SJCRH30 (cell line): ENCODE data around the gene NCKIPSD. TPM values are rescaled to one million over a fixed set of nuclear protein-coding genes. Genes with fewer than 3 reads are reported as not detected.
A peak's percentile ranks its signal among the peaks of the same experiment; 100 is the strongest.
"Not testable (repeated sequence)": the region's sequence is repeated elsewhere in the genome, so short reads cannot be mapped to it uniquely, and the experiment has no call there.

Experiments used
- DNase-seq, 2 experiments: peaks; one replicate each; pipeline ENCODE4 v3.0.0-alpha.2; 2015 to 2020
- H3K27ac ChIP-seq: fragments of 250-450 bp; sonication (Bioruptor Pico); 2 replicates; pipeline ENCODE4 v1.5.1; 2020; ENCODE audit warnings: mild to moderate bottlenecking, moderate library complexity
- H3K27me3 ChIP-seq: fragments of 250-450 bp; sonication (Bioruptor Pico); 2 replicates; pipeline ENCODE4 v1.5.1; 2020; ENCODE audit warnings: mild to moderate bottlenecking, moderate library complexity
- H3K36me3 ChIP-seq: fragments of 250-450 bp; sonication (Bioruptor Pico); 2 replicates; pipeline ENCODE4 v1.5.1; 2020; ENCODE audit warnings: mild to moderate bottlenecking, moderate library complexity
- H3K4me1 ChIP-seq: fragments of 250-450 bp; sonication (Bioruptor Pico); 2 replicates; pipeline ENCODE4 v1.5.1; 2020; ENCODE audit warnings: mild to moderate bottlenecking, moderate library complexity
- H3K4me3 ChIP-seq: fragments of 250-450 bp; sonication (Bioruptor Pico); 2 replicates; pipeline ENCODE4 v1.5.1; 2020; ENCODE audit warnings: mild to moderate bottlenecking, moderate library complexity
- H3K9me3 ChIP-seq: fragments of 250-450 bp; sonication (Bioruptor Pico); replicated peaks from 2 replicates; pipeline ENCODE4 v1.5.1; 2020; ENCODE audit warnings: mild to moderate bottlenecking, moderate library complexity
- total RNA-seq: library from RNA; depleted of rRNA; stranded (reverse); fragments of >200 nt; shearing (Covaris generic); gene quantifications from 2 replicates; pipeline ENCODE4 v1.2.3, GENCODE V29; 2014; rRNA removed

The NCKIPSD gene
- 11.8 and 13.7 TPM in 2 replicates for total RNA-seq

DNA sequence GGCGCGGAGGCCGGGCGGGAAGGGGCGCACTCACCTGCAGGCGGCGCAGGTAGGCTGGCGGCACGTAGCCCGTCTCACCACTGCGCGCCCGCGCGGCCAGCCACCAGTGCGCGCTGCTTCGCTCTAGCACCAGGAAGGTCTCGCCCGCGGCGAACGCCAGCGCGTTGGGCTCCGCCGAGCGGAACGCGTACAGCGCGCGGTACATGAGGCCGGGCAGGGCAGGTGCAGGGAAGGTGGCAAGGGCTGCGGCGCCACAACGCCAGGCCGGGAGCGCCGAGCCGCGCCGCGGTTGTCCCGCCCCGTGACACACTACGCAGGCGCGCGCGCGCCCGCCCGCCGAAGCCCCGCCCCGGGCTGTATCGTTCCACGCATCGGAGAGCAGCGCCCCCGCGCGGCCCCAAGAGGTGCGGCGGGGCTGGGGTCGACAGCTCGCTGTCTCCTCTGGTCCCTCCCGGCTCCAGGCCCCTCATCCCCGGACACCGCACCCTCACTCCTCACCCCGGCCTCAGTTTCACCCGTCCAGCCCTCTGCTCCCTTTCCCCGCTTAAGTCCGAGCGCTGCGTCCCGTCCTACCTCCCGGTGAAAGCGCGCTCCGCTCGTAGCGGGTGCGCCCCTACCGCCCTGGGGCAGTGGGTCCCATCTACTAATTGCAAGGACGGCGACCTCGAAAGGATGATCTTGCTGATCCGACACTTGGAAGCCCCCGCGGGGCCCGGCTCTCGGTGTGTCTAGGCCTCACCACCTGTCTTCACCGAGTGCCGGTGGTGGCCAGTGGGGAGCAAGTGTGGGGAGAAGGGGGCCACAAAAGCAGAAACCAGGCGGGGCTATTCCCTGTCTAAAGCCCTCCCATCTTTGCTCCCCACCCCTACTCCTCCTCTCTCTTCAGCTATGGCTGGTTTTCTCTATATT lies at the start of gene NCKIPSD:
Gene NCKIPSD (minus strand): TSS at position 313 of the 909 bp plus-strand sequence. CDS start 108 bp downstream, at position 205.
- peak; percentile 83 to 88 for DNase-seq
- Histone ChIP-seq H3K9me3 (no peaks in the 10 kb centered on the region), H3K4me3 (peak within 1 kb of the TSS; percentile 100), H3K4me1 (peaks cover 16% of the 10 kb centered on the region), H3K27ac (peak within 1 kb of the TSS; percentile 44; the same call in 1 of the 2 replicates), H3K36me3 (peaks cover 29% of the 10 kb centered on the region), H3K27me3 (no peaks in the 10 kb centered on the region)

GRCh38 chr3:48735075-48735767 lies 49.5 kb upstream of the NCKIPSD start:
- not testable (repeated sequence) for H3K27ac ChIP-seq, H3K4me1 ChIP-seq, DNase-seq

DNA sequence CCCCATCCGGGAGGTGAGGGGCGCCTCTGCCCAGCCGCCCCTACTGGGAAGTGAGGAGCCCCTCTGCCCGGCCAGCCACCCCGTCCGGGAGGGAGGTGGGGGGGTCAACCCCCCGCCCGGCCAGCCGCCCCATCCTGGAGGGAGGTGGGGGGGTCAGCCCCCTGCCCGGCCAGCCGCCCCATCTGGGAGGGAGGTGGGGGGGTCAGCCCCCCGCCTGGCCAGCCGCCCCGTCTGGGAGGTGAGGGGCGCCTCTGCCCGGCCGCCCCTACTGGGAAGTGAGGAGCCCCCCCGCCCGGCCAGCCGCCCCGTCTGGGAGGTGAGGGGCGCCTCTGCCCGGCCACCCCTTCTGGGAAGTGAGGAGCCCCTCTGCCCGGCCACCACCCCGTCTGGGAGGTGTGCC lies 48.8 kb upstream of the NCKIPSD start:
- not testable (repeated sequence) for H3K4me3 ChIP-seq, H3K4me1 ChIP-seq, H3K9me3 ChIP-seq, H3K36me3 ChIP-seq, H3K27ac ChIP-seq, DNase-seq, H3K27me3 ChIP-seq

More at GRCh38 chr3:48735075-48735767, 49.5 kb upstream of the NCKIPSD start:
- H3K27me3 ChIP-seq, H3K4me3 ChIP-seq, H3K36me3 ChIP-seq, H3K9me3 ChIP-seq: not testable (repeated sequence)

- not testable (repeated sequence) for H3K27ac ChIP-seq, H3K4me3 ChIP-seq, H3K4me1 ChIP-seq, H3K9me3 ChIP-seq, DNase-seq, H3K27me3 ChIP-seq, H3K36me3 ChIP-seq
These were observed 48.2 kb upstream of the NCKIPSD start for GRCh38 chr3:48733752-48734518.

- Histone ChIP-seq H3K27ac (no peak overlapping the region), H3K9me3 (no peaks in the 10 kb centered on the region), H3K4me1 (no peaks in the 10 kb centered on the region), H3K36me3 (no peaks in the 10 kb centered on the region), H3K27me3 (no peaks in the 10 kb centered on the region), H3K4me3 (no peak overlapping the region)
- DNase-seq: no peak
These were observed 41.8 kb upstream of the NCKIPSD start for GRCh38 chr3:48727511-48727910.

DNA sequence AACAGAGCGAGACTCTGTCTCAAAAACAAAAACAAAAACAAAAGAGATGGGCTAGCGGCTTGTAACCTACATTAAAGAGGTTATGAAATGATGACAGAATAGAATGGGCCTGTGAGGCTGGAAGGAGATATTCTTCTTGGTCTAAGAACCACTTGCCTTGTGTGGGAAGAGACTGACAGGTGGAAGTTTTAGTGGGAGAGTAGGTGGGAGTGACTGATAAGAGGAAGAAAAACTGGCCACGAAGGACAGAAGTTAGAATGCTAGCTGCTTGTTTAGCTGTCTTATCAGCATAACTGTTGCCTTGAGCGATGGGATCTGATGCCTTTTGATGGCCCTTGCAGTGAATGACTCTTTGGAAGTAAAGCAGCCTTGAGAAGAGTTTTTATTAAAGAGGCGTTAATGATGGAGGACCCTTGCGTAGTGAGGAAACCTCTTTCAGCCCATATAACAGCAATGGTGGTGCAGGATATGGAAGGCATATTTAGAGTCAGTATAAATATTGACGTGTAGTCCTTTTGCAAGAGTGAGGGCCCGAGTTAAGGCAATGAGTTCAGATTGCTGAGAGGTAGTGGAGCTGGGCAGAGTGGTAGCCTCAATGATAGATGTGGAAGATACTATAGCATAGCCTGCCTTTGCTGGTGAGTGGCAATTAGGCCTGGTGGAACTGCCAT lies 39.6 kb upstream of the NCKIPSD start:
- H3K4me3 ChIP-seq, DNase-seq, H3K9me3 ChIP-seq, H3K27me3 ChIP-seq, H3K27ac ChIP-seq, H3K4me1 ChIP-seq, H3K36me3 ChIP-seq: not testable (repeated sequence)

DNA sequence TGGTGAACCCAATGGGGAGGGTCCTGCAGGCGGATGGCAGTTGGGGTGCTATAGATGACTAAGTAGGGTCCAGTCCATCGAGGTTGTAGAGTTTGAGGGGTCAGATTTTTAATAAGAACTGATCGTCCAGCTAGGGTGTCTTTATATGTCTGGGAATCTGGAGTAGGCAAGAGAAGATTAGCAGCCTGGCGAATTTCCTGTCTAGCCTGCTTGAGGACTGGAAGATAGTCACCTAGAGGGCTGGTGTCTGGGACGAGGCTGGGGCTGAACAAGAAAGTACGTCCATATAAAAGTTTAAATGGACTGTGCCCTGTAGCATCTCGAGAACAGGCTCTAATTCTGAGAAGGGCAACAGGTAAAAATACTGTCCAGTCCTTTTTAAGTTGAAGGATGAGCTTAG lies 38.0 kb upstream of the NCKIPSD start:
- H3K27me3 ChIP-seq: no peaks in the 10 kb centered on the region
- H3K4me3 ChIP-seq: no peak overlapping the region

DNA sequence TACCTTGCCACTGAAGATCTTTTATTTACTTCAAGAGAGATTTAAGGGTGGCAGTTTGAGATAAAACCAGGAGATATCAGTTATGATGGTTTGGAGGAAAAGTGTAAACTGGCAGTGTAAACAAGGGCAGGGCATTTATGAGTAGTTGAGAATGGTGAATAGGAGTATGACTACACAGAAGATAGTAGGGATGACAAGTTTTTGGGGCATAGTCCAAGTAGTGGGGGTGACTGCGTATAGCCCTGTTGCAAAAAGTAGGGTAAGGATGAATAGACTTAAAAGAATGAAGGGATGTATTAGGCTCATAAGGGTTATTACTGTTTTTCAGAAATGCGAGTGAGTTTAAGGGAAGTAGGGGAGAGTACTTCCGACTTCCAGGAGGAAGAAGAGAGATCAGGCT lies 37.6 kb upstream of the NCKIPSD start:
- H3K4me1 ChIP-seq, DNase-seq: not testable (repeated sequence)

More for the DNA sequence above, 38.0 kb upstream of the NCKIPSD start:
- Histone ChIP-seq H3K4me1 (no peaks in the 10 kb centered on the region), H3K27ac (no peak overlapping the region), H3K9me3 (no peaks in the 10 kb centered on the region), H3K36me3 (no peaks in the 10 kb centered on the region)
- DNase-seq: no peak

DNA sequence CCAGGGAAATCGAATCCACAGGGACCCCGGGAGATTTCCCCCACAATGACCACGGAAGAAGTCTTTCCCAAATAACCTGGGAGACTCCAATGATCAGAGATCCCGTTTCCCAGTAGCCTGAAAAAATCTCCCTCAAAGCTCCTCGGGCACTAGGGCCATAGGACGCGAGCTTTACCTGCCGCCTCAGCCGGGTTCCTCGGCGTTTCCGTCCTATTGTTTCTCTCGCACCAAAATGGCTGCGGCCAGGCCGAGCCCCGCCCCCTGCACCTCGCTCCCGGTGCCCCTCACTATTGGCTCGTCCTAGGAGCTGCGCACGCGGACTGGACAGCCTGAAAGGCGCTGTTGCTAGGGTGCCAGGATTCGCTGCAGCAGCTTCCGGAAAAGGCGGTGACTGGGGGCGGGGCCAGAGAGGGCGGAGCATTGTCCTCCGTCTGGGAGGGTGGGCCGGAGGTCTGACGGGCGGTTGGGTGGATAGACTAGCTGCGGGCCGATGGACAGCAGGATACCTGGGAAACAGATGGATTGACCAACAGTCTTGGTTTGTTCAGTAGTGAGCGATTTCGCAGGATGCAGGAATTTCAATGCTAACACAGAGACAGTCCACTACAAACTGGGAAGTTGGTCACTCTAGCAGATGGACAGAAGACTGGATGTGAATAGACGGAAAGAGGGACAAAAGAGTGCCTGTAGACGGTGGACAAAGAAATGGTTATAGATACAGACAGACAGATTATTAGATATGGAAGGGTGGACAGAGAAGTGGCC lies 31.4 kb upstream of the NCKIPSD start, which contains the start of gene IP6K2:
Gene IP6K2 (minus strand): TSS at position 240 of the 765 bp plus-strand sequence. CDS start 21,930 bp downstream, outside the sequence.
- H3K27me3 ChIP-seq: no peaks in the 10 kb centered on the region
- DNase-seq: peak; percentile 98
- no peaks in the 10 kb centered on the region for H3K9me3 ChIP-seq
- H3K4me1 ChIP-seq: peaks cover 3% of the 10 kb centered on the region
- H3K36me3 ChIP-seq: peaks cover 27% of the 10 kb centered on the region
- peak within 1 kb of the TSS; percentile 88 for H3K4me3 ChIP-seq
- H3K27ac ChIP-seq: peak within 1 kb of the TSS; percentile 83

More for the DNA sequence above, 37.6 kb upstream of the NCKIPSD start:
- H3K27me3 ChIP-seq, H3K4me3 ChIP-seq, H3K36me3 ChIP-seq, H3K9me3 ChIP-seq, H3K27ac ChIP-seq: not testable (repeated sequence)

GRCh38 chr3:48716508-48716981 lies 30.8 kb upstream of the NCKIPSD start:
- H3K9me3 ChIP-seq: no peaks in the 10 kb centered on the region
- H3K27ac ChIP-seq: peak overlapping the region; percentile 83
- peak in 1 of 2 experiments; percentile 25 for DNase-seq
- H3K4me1 ChIP-seq: peaks cover 3% of the 10 kb centered on the region
- no peaks in the 10 kb centered on the region for H3K27me3 ChIP-seq
- H3K4me3 ChIP-seq: peak overlapping the region; percentile 88
- peaks cover 31% of the 10 kb centered on the region for H3K36me3 ChIP-seq

DNA sequence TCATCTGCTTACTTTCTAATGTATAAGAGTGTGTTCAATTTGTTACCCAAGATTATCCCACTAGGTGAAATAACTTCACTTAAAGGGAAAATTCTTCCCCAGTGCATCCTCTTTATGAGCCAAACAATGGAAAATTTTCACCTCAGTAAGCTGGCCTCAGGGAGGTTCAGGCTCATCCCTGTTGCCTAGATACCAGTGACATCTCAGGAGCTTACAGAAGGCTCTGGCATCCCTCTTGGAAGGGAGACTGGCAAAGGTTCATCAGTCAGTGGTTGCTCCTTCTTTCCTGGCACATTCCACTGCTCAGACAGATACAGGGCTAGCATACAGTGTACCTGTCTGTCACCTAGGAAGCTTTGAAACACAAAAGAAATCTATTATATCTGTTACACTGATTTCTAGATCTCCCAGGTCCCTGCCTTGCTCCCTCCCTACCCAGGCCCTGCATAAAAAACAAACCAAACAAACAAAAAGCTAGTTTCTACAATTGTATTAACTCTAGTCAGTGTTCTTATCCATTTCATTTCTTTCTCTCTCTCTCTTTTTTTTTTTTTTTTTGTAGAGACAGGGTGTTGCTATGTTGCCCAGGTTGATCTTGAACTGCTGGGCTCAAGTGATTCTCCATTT lies 29.6 kb upstream of the NCKIPSD start:
- peaks cover 36% of the 10 kb centered on the region for H3K36me3 ChIP-seq
- no peaks in the 10 kb centered on the region for H3K9me3 ChIP-seq
- no peaks in the 10 kb centered on the region for H3K27me3 ChIP-seq
- H3K4me1 ChIP-seq: peaks cover 3% of the 10 kb centered on the region
- H3K27ac ChIP-seq: no peak overlapping the region
- DNase-seq: no peak
- no peak overlapping the region; the same call in 1 of the 2 replicates for H3K4me3 ChIP-seq

DNA sequence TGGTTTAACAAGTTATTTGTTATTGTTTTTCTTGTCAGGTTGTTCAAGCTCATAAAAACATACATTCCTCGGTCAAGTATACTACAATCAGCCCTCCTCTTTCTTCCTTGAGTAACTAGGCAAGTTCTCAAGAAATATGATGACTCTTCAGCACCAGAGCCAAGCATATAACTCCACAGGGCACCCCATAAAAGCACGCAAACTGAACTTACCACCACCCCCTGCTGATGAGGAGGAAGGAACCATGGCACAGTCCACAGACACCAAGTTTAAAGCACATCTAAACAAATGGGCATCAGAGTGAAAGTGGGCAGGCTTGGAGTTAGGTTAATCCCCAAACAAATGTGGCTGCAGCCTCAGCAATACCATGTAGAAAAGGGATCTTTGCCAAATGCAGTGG lies 26.0 kb upstream of the NCKIPSD start:
- peaks cover 47% of the 10 kb centered on the region for H3K36me3 ChIP-seq
- no peaks in the 10 kb centered on the region for H3K9me3 ChIP-seq
- no peaks in the 10 kb centered on the region for H3K4me1 ChIP-seq
- H3K27me3 ChIP-seq: no peaks in the 10 kb centered on the region
- no peak overlapping the region for H3K4me3 ChIP-seq
- no peak for DNase-seq
- H3K27ac ChIP-seq: no peak overlapping the region

GRCh38 chr3:48709051-48709461 lies 23.3 kb upstream of the NCKIPSD start:
- Histone ChIP-seq H3K27me3 (no peaks in the 10 kb centered on the region), H3K4me1 (no peaks in the 10 kb centered on the region), H3K4me3 (no peak overlapping the region), H3K9me3 (no peaks in the 10 kb centered on the region), H3K27ac (no peak overlapping the region), H3K36me3 (peaks cover 45% of the 10 kb centered on the region)
- DNase-seq: no peak
